Stimulated activated CD4-positive, alpha-beta T cell treated with anti-CD3 and anti-CD28 coated beads, Interleukin-2, amount 100 ng/mL, for 4 hours (primary cell): ENCODE results near the gene SDK2.

Source experiments
- DNase-seq: peaks from one replicate; pipeline ENCODE4 v3.0.0-alpha.2; 2020; ENCODE audit warnings: low read depth

The SDK2 gene

DNA sequence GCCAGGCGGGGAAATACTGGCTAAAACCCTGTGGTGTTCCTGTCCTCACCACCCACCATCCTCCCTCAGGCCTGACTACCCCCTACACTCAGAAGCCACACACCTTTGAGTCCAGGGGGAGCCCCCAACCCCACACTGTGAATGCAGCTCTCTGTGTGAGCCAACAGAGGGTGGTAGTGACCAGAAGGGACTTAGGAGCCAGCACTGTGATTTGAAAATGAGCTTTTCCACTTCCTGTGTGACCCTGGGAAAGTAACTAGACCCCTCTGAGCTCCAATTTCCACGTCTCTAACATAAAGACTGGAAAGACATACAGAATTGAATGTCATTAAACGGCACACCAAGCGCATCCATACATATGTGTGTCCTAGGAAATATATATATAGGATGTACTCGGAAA, 58.7 kb downstream of the SDK2 start:
- DNase-seq, result no peak

GRCh38 chr17:73584987-73585386, 59.3 kb downstream of the SDK2 start:
- DNase-seq, result no peak

DNA sequence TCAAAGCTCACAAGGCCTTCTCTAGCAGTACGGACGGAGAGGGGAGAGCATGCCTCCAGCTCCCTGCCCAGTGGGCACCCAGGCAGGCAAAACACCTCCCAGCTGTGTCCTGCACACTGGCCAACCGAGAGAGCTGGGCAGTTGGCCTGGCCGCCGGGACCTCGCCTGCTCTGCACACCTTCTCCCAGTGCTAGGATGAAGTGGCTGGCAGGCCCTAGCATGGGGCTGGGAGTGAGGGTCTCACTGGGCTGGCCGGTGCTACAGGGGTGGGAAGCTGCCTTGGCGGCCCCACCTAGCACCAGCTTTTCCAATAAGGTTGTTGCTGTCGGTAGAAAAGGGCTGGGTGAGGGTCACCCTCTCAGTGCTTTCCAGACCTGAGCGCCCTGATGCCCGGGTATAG, 60.2 kb downstream of the SDK2 start:
- DNase-seq, result no peak

DNA sequence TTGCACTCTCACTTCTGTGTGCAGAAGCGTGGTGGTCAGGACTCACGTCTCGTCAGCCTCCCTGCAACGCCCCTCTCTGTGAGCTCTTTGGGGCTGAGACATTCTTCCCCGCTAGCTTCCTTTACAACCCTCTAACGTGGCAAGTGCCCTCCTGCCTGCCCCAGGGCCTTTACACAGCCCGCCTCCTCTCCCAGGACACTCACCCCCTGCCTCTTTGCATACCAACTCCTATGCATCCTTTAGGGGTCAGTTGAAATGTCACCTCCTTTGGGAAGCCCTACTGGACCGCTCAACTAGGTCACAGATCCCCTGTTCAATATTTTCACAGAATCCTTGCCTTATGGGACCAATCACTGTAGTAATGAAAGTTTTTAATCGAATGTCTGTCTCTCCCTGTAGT, 61.4 kb downstream of the SDK2 start:
- no peak for DNase-seq

DNA sequence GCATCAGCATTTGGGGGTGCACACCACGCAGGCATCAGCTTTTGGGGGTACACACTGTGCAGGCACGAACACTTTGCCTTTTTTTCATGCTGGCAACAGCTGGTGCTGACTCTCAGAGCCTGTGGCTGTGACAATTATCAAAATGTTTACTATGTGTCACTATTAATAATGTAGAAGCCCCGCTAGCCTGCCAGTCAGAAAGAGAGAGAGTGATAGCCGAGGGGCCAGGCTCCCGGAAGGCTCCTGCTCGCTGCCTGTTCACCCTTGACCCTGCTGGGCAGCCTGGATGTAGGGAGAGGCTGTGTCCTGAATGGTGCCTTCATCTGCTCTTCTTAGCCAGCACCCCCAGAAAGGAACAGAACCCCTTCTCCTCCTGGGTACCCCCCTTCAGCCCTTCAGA, 61.9 kb downstream of the SDK2 start:
- no peak for DNase-seq

GRCh38 chr17:73581379-73581778, 62.9 kb downstream of the SDK2 start:
- no peak for DNase-seq

DNA sequence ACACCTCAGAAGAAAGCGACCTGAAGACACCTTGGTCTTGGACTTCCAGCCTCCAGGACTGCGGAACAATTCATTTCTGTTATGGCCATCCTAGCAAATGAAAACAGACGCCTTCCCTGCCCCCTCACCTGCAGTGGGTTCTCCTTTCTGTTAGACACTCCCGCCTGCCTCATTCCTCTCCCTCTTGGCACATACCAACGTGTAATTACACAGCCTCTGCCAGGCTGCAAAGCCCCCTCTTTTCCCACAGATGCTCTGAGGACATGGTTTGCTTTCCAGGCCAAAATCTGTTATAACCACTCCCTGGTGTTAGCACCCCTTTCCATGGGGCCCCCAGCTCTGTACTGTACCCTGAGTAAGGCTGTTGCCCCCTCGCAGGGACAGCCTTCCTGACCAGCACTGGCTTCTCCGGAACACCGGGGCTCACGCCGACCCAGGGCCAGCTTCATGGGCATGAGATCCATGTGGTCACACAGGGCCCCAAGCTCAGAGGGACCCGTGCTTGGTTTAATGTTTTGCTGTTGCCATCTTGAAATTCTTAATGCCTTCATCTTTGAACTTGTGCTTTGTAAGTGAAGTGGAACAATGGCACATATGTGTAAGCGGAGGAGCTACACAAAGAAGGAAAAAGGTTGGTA, 64.1 kb downstream of the SDK2 start:
- DNase-seq, result no peak

GRCh38 chr17:73576556-73577098, 67.6 kb downstream of the SDK2 start:
- DNase-seq, result no peak

DNA sequence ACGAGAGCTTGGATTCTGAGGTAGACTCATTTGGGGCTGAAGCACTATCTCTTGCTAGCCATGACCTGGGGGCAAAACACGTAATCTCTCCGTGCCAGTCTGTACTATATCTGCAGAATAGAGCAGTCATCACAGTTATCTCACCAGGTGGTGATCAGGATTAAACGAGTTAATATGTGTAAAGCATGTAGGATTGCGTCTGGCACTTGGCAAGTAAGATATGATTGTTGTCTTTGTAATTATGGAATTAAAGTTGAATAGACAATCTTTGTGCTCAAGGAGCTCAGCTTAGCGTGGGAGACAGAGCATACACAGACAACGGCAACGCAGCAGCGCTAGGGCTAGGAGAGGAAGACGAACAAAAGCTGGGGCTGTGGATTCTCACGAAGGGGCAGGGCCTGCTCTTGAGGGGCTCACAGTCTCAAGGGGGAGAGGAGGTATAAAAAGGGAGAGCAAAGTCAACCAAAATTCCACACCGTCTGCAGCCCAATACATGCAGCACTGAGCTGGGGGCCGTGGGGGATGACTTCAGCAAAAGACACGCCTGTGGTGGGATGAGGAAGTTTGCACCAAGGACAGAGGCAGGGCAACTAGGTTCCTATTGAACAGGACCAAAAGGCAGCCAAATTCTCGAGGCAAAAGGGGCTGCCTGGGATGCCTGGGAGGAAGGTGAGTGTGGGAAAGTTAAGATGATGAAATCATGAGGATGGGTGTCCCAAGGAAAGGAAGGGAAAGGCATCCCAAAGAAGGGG, 68.6 kb downstream of the SDK2 start:
- DNase-seq, result no peak

- no peak for DNase-seq
Observed at GRCh38 chr17:73571511-73572130, 72.6 kb downstream of the SDK2 start.

DNA sequence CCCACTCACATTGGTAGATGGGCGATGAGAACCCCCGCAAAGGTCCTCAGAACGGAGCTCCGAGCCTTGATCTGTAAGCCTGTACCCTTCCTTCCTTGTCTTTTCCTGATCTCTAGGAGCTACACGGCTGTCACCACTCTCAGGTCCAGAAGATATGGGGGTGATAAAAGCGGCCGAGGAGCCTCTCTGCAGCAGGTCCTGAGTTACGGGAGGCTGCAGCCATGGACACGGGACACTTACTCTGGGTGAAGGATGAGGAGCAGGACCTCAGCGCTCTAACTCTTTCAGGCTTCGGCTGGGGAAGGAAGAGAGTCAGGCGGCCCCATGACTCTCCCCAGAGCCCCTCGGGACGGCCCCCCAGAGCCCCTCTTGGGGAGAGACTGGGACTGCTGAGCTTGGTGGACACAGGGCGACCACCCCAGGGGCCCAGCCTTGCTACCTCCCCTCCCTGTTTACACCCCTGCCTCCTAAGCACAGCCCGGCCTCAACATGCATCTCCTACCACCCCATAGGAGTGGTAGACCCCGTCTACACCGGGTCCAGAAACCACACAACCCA, 74.4 kb downstream of the SDK2 start:
- no peak for DNase-seq

DNA sequence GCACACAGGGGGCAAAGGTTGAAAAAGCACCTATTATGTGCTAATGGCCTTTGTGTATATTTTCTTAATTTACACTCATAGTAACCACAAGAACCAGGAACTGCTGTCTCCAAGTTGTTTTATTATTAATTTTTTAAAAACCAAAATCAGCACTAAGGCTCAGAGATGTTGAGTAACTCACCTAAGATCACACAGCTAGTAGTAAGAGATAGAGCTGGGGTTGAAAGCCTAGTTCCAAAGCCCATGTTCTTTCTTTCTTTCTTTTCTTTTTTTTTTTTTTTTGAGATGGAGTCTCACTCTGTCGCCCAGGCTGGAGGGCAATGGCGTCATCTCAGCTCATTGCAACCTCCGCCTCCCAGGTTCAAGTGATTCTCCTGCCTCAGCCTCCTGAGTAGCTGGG, 75.3 kb downstream of the SDK2 start:
- no peak for DNase-seq

GRCh38 chr17:73566905-73567782, 77.1 kb downstream of the SDK2 start:
- DNase-seq, result no peak

DNA sequence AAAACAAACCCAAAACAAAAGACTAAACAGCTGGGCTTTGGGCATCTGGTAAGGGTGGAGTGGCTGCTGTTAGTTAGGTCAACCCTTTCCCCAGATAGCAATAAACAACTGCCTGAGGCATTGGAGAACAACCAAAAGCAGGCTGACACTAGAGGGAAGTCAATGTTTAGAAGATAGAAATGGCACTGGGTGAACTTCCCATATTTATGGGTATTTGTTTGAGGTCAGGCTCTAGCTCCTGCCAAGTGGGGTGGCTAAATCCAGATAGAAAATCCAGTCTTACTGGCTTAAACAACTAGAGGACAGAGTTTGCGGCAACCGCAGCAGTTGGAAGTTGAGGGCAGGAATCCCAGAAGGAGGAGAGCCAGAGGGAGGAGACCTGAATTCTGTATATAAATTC, 79.4 kb downstream of the SDK2 start:
- DNase-seq, result no peak

- no peak for DNase-seq
Observed at GRCh38 chr17:73562896-73563295, 81.3 kb downstream of the SDK2 start.

DNA sequence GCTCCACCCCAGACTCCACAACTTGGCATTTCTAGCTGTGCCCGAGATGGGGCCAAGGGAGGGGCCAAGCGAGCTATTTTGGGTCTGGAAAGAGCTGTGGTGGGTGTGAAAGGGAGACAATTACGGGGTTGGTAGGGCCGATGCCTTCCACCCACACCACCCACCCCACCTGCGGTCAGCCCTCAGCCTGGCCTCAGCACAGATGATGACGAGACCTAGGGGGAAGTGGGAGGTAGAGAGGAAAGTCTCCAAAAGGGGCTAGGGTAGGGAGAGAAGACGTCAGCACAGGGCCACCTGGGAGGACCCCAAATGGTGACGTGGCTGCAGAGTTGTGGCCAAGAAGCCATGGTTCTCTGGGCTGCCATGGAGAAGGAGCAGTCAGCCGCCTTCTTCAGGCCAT, 83.1 kb downstream of the SDK2 start:
- DNase-seq, result no peak

- no peak for DNase-seq
Observed at GRCh38 chr17:73560661-73561060, 83.6 kb downstream of the SDK2 start.

DNA sequence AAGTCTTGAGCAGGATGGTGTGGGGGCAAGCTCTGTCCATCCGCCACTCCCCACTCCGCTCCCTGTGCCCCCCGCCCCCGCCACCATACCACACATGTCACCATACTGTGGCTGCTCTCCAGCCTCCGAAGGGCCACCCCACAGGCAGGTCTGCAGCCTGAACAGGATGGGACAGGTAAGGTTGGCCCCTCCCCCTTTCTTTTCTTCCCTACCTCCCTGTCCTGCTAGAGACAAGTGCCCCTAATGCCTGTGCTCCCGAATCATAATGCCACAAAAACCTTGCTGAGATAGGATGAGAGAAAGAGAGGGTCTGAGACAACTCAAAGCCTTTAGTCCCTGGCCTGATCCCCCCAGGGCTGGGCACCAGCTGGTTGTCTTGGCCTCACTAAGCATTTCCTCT, 84.7 kb downstream of the SDK2 start:
- DNase-seq, result no peak

- DNase-seq, result no peak
Observed at GRCh38 chr17:73555199-73555960, 88.9 kb downstream of the SDK2 start.

DNA sequence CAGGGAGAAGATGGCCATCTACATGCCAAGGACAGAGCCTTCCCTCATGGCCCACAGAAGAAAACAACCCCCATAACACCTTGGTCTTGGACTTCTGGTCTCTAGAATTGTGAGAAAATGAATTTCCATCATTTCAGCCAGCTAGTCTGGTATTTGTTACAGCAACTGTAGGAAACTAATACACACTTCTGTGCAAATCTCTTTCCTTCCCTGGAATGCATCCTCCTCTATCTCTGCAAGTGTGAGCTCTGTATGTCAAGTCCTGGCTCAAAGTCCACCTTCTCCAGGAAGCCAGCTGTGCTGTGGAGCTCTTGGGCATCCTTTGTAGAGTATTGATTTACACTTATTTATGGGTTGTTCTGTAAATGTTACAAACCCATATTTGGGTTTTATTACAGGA, 89.7 kb downstream of the SDK2 start:
- no peak for DNase-seq

GRCh38 chr17:73553311-73553710, 90.9 kb downstream of the SDK2 start:
- DNase-seq, result no peak
